ENCODE measurements around the gene DLG5.

- TF ChIP-seq POLR2A (IDR thresholded peaks at IDR 0.05) (peak in 1 of 2 donors; percentile 8), CTCF (IDR thresholded peaks at IDR 0.05) (no peak)
Observed at GRCh38 chr10:77865580-77866324, 60.8 kb downstream of the DLG5 start.

Data from thyroid gland (tissue), 4 donors.